Panc1 (cell line): ENCODE data around the gene RNU1-4.
"Not testable (repeated sequence)": the region's sequence is repeated elsewhere in the genome, so short reads cannot be mapped to it uniquely, and the experiment has no call there.

Source experiments
- POLR2AphosphoS5 ChIP-seq: IDR thresholded peaks from 2 replicates; pipeline ENCODE4 v1.6.1; 2012; ENCODE audit warnings: mild to moderate bottlenecking, low read depth, low read length, moderate library complexity
- TF ChIP-seq, protein P1 (sequence below): fragments of 450-650 bp; IDR thresholded peaks from 2 replicates; pipeline ENCODE4 v1.5.1; 2017; ENCODE audit warnings: mild to moderate bottlenecking

GRCh38 chr1:16786362-16786761 lies 46.0 kb downstream of the RNU1-4 start:
- TF ChIP-seq, protein P1, sequence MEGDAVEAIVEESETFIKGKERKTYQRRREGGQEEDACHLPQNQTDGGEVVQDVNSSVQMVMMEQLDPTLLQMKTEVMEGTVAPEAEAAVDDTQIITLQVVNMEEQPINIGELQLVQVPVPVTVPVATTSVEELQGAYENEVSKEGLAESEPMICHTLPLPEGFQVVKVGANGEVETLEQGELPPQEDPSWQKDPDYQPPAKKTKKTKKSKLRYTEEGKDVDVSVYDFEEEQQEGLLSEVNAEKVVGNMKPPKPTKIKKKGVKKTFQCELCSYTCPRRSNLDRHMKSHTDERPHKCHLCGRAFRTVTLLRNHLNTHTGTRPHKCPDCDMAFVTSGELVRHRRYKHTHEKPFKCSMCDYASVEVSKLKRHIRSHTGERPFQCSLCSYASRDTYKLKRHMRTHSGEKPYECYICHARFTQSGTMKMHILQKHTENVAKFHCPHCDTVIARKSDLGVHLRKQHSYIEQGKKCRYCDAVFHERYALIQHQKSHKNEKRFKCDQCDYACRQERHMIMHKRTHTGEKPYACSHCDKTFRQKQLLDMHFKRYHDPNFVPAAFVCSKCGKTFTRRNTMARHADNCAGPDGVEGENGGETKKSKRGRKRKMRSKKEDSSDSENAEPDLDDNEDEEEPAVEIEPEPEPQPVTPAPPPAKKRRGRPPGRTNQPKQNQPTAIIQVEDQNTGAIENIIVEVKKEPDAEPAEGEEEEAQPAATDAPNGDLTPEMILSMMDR: not testable (repeated sequence)
- TF ChIP-seq POLR2AphosphoS5: not testable (repeated sequence)
